ENCODE measurements around the gene FLRT1. TPM values are rescaled to one million over a fixed set of nuclear protein-coding genes. Genes with fewer than 3 reads are reported as not detected.

FLRT1 gene
- total RNA-seq, 1 experiment from 2014 or later = 0.31 TPM

DNA sequence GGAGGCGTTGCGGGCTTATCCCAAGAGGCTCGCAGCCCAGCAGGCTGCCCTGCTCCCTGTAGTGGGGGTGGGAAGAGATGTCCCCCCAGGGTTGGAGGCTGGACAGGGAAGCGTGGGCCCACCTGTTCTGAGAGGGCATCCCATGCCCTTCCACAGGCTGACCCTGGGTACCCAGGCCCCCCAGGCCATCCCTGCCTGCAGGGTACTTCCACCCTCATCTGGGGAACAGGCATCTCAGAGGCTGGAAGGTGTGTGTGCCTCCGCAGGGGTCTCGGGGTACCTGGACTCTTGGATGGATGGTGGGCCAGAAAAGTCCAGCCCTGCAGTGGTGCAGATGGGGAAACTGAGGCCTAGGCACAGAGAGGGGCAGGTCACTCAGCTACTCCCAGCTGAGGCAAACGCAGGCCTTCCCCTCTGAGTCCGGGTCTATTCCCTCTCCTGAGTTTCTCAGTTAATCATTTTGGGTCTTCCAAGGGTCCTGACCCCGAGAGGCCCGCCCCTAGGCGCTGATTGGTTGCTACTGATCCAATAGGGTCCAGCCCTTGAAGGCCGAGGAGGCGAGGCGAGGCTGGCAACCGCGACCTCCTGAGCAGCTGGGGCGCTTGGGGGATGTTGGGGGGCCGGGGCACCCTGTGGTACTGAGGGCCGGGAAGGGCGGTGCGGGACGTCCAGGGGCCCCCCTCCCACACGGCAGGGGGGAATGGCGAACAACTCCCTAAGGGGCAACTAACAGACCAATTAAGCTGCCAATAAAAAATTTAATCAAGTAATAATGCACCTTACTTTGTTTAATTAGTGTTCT lies 23.8 kb downstream of the FLRT1 start:
- Histone ChIP-seq H3K79me1 (ENCODE audit: insufficient read depth, low read depth, low read length, poor library complexity, severe bottlenecking) (no peaks in the 10 kb centered on the region), H3K27ac (ENCODE audit: insufficient read length, low read depth, low read length) (no peak overlapping the region), H3T11ph (ENCODE audit: low read length) (no peak overlapping the region), H3K79me2 (ENCODE audit: insufficient read depth, low read length) (no peaks in the 10 kb centered on the region), H4K91ac (ENCODE audit: insufficient read length, low read depth, low read length) (no peak overlapping the region), H3K4ac (ENCODE audit: low read depth, low read length) (no peak overlapping the region), H3K23me2 (ENCODE audit: insufficient read length, low read depth, low read length, poor library complexity, severe bottlenecking) (peaks cover 10% of the 10 kb centered on the region), H2BK120ac (ENCODE audit: low read depth, low read length, poor library complexity, severe bottlenecking) (no peak overlapping the region), H4K5ac (ENCODE audit: insufficient read length, low read depth, low read length) (no peak overlapping the region), H2BK15ac (ENCODE audit: low read depth, low read length) (no peak overlapping the region), H3K56ac (ENCODE audit: insufficient read length, low read depth, low read length) (no peak overlapping the region), H3K4me2 (ENCODE audit: insufficient read depth, insufficient read length, low read length) (no peak overlapping the region), H2BK20ac (ENCODE audit: low read depth, low read length, poor library complexity, severe bottlenecking) (no peak overlapping the region), H2BK12ac (ENCODE audit: insufficient read length, low read depth, low read length) (no peak overlapping the region), H3K9me3 (ENCODE audit: control insufficient read depth, low read depth, low read length) (no peaks in the 10 kb centered on the region), H4K8ac (replicated peaks; ENCODE audit: insufficient read length, low read depth, low read length) (no peak overlapping the region), H3K4me1 (ENCODE audit: insufficient read depth, low read length) (no peaks in the 10 kb centered on the region), H3K14ac (ENCODE audit: insufficient read depth, low read length) (no peak overlapping the region), H3K23ac (ENCODE audit: insufficient read length, low read depth, low read length) (no peak overlapping the region), H2AFZ (ENCODE audit: low read length) (no peak overlapping the region), H3K27me3 (ENCODE audit: insufficient read depth, low read length) (peaks cover 20% of the 10 kb centered on the region; the same call in 1 of the 2 replicates), H3K9ac (ENCODE audit: extremely low read depth, insufficient read length, low read length) (no peak overlapping the region), H4K20me1 (ENCODE audit: control insufficient read depth, insufficient read depth, insufficient read length) (no peaks in the 10 kb centered on the region), H2BK5ac (ENCODE audit: insufficient read length, low read length) (no peak overlapping the region), H3K18ac (ENCODE audit: insufficient read length, low read depth, low read length) (no peak overlapping the region), H2AK5ac (ENCODE audit: insufficient read length, low read length) (no peak overlapping the region)
- Mint-ChIP-seq H3K27ac (no peak overlapping the region), H3K9me3 (no peaks in the 10 kb centered on the region; a peak in 1 of 5 replicates), H3K4me3 (no peak overlapping the region), H3K4me1 (peaks cover 14 to 22% of the 10 kb centered on the region in 2 experiments), H3K27me3 (ENCODE audit: low read depth) (peaks cover 92% of the 10 kb centered on the region), H3K36me3 (ENCODE audit: insufficient read depth in 1 of 3, low read depth in 3 of 3) (no peaks in the 10 kb centered on the region)
- TF ChIP-seq, protein P1, sequence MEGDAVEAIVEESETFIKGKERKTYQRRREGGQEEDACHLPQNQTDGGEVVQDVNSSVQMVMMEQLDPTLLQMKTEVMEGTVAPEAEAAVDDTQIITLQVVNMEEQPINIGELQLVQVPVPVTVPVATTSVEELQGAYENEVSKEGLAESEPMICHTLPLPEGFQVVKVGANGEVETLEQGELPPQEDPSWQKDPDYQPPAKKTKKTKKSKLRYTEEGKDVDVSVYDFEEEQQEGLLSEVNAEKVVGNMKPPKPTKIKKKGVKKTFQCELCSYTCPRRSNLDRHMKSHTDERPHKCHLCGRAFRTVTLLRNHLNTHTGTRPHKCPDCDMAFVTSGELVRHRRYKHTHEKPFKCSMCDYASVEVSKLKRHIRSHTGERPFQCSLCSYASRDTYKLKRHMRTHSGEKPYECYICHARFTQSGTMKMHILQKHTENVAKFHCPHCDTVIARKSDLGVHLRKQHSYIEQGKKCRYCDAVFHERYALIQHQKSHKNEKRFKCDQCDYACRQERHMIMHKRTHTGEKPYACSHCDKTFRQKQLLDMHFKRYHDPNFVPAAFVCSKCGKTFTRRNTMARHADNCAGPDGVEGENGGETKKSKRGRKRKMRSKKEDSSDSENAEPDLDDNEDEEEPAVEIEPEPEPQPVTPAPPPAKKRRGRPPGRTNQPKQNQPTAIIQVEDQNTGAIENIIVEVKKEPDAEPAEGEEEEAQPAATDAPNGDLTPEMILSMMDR (conservative IDR thresholded peaks at IDR 0.05) = no peak
- WGBS (ENCODE audit: extremely low coverage, insufficient read length, low lambda C conversion rate) = no CpG with 5 or more reads among the region's 24 CpGs
- peak; percentile 52 for DNase-seq

Data from H9 (cell line).